WTC11 (cell line): ENCODE results near the gene COX19.

Experiments
- ATF1 ChIP-seq: sonication (generic); formaldehyde crosslinking; IDR thresholded peaks from 2 replicates; pipeline ENCODE4 v1.8.1; 2023; ENCODE audit warnings: mild to moderate bottlenecking, moderate library complexity, missing genetic modification reagents
- ATF2 ChIP-seq: sonication (generic); formaldehyde crosslinking; IDR thresholded peaks from 2 replicates; pipeline ENCODE4 v1.8.1; 2022; ENCODE audit warnings: low read depth, missing genetic modification reagents, borderline replicate concordance
- CBFB ChIP-seq: sonication (generic); formaldehyde crosslinking; IDR thresholded peaks from 2 replicates; pipeline ENCODE4 v1.8.1; 2022; ENCODE audit warnings: mild to moderate bottlenecking, low read depth, missing genetic modification reagents
- FOXP4 ChIP-seq: sonication (generic); formaldehyde crosslinking; IDR thresholded peaks from 2 replicates; pipeline ENCODE4 v1.8.0; 2022; ENCODE audit warnings: mild to moderate bottlenecking, missing genetic modification reagents
- JUN ChIP-seq: sonication (generic); formaldehyde crosslinking; IDR thresholded peaks from 2 replicates; pipeline ENCODE4 v1.8.0; 2023; ENCODE audit warnings: mild to moderate bottlenecking, missing genetic modification reagents
- MAX ChIP-seq: sonication (generic); formaldehyde crosslinking; IDR thresholded peaks from 2 replicates; pipeline ENCODE4 v1.8.0; 2022; ENCODE audit warnings: mild to moderate bottlenecking, missing genetic modification reagents
- SP1 ChIP-seq: sonication (generic); formaldehyde crosslinking; conservative IDR thresholded peaks from 2 replicates; pipeline ENCODE4 v1.8.1; 2022; ENCODE audit warnings: missing genetic modification reagents
- TEAD4 ChIP-seq: sonication (generic); formaldehyde crosslinking; IDR thresholded peaks from 2 replicates; pipeline ENCODE4 v1.8.0; 2022; ENCODE audit warnings: mild to moderate bottlenecking, missing genetic modification reagents
- USF2 ChIP-seq: sonication (generic); formaldehyde crosslinking; IDR thresholded peaks from 2 replicates; pipeline ENCODE4 v1.8.1; 2023; ENCODE audit warnings: mild to moderate bottlenecking, missing genetic modification reagents, moderate library complexity
- ZBTB21 ChIP-seq: sonication (generic); formaldehyde crosslinking; IDR thresholded peaks from 2 replicates; pipeline ENCODE4 v1.8.1; 2023; ENCODE audit warnings: mild to moderate bottlenecking, missing genetic modification reagents, borderline replicate concordance
- TF ChIP-seq, protein P1 (sequence below): fragments of 200-600 bp; IDR thresholded peaks from 2 replicates; pipeline ENCODE4 v1.8.0; 2022; ENCODE audit warnings: antibody characterized with exemption
- TF ChIP-seq, protein P2 (sequence below): sonication (generic); formaldehyde crosslinking; IDR thresholded peaks from 2 replicates; pipeline ENCODE4 v1.8.0; 2022; ENCODE audit warnings: mild to moderate bottlenecking, missing genetic modification reagents
- TF ChIP-seq, protein P3 (sequence below): sonication (generic); formaldehyde crosslinking; IDR thresholded peaks from 2 replicates; pipeline ENCODE4 v1.8.1; 2022; ENCODE audit warnings: low read depth, mild to moderate bottlenecking, moderate library complexity, missing genetic modification reagents, borderline replicate concordance
- TF ChIP-seq, protein P4 (sequence below): sonication (generic); formaldehyde crosslinking; IDR thresholded peaks from 2 replicates; pipeline ENCODE4 v1.8.0; 2022; ENCODE audit warnings: mild to moderate bottlenecking, missing genetic modification reagents

GRCh38 chr7:975702-976473 is 539 bp upstream of the COX19 start:
- TF ChIP-seq JUN (CRISPR knock-in tag) (no peak), ATF1 (no peak), TEAD4 (CRISPR knock-in tag) (no peak), ZBTB21 (CRISPR knock-in tag) (no peak), ATF2 (CRISPR knock-in tag) (no peak), CBFB (CRISPR knock-in tag) (no peak), FOXP4 (CRISPR knock-in tag) (no peak), USF2 (no peak), MAX (CRISPR knock-in tag) (no peak), SP1 (no peak)
- TF ChIP-seq, protein P1, sequence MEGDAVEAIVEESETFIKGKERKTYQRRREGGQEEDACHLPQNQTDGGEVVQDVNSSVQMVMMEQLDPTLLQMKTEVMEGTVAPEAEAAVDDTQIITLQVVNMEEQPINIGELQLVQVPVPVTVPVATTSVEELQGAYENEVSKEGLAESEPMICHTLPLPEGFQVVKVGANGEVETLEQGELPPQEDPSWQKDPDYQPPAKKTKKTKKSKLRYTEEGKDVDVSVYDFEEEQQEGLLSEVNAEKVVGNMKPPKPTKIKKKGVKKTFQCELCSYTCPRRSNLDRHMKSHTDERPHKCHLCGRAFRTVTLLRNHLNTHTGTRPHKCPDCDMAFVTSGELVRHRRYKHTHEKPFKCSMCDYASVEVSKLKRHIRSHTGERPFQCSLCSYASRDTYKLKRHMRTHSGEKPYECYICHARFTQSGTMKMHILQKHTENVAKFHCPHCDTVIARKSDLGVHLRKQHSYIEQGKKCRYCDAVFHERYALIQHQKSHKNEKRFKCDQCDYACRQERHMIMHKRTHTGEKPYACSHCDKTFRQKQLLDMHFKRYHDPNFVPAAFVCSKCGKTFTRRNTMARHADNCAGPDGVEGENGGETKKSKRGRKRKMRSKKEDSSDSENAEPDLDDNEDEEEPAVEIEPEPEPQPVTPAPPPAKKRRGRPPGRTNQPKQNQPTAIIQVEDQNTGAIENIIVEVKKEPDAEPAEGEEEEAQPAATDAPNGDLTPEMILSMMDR, result no peak
- TF ChIP-seq, protein P2, sequence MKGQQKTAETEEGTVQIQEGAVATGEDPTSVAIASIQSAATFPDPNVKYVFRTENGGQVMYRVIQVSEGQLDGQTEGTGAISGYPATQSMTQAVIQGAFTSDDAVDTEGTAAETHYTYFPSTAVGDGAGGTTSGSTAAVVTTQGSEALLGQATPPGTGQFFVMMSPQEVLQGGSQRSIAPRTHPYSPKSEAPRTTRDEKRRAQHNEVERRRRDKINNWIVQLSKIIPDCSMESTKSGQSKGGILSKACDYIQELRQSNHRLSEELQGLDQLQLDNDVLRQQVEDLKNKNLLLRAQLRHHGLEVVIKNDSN (CRISPR knock-in tag), result no peak
- TF ChIP-seq, protein P3, sequence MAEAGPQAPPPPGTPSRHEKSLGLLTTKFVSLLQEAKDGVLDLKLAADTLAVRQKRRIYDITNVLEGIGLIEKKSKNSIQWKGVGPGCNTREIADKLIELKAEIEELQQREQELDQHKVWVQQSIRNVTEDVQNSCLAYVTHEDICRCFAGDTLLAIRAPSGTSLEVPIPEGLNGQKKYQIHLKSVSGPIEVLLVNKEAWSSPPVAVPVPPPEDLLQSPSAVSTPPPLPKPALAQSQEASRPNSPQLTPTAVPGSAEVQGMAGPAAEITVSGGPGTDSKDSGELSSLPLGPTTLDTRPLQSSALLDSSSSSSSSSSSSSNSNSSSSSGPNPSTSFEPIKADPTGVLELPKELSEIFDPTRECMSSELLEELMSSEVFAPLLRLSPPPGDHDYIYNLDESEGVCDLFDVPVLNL (CRISPR knock-in tag), result no peak
- TF ChIP-seq, protein P4, sequence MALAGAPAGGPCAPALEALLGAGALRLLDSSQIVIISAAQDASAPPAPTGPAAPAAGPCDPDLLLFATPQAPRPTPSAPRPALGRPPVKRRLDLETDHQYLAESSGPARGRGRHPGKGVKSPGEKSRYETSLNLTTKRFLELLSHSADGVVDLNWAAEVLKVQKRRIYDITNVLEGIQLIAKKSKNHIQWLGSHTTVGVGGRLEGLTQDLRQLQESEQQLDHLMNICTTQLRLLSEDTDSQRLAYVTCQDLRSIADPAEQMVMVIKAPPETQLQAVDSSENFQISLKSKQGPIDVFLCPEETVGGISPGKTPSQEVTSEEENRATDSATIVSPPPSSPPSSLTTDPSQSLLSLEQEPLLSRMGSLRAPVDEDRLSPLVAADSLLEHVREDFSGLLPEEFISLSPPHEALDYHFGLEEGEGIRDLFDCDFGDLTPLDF, result no peak
